NB4 (cell line): ENCODE measurements around the gene ZNF592.

Experiments
- DNase-seq: peaks from one replicate; pipeline ENCODE4 v3.0.0; 2010; ENCODE audit warnings: low read depth
- H3K4me3 ChIP-seq: one replicate; pipeline ENCODE4 v1.5.1; 2011; ENCODE audit warnings: mild to moderate bottlenecking, low read depth, low read length, moderate library complexity
- MYC ChIP-seq: IDR thresholded peaks from 2 replicates; pipeline ENCODE4 v1.6.1; 2011; ENCODE audit warnings: low read depth, low read length
- POLR2A ChIP-seq: IDR thresholded peaks from 2 replicates; pipeline ENCODE4 v1.6.1; 2011; ENCODE audit warnings: mild to moderate bottlenecking; ENCODE audit not compliant: insufficient read length; ENCODE audit errors: extremely low read depth
- TF ChIP-seq, protein P1 (sequence below): IDR thresholded peaks from one replicate; pipeline ENCODE4 v1.5.1; 2012; ENCODE audit warnings: low read depth, low read length
- TF ChIP-seq, protein P2 (sequence below): IDR thresholded peaks from 2 replicates; pipeline ENCODE4 v1.6.1; 2011; ENCODE audit warnings: low read depth, low read length

The ZNF592 gene

GRCh38 chr15:84827246-84827645 lies 78.9 kb downstream of the ZNF592 start:
- TF ChIP-seq, protein P1, sequence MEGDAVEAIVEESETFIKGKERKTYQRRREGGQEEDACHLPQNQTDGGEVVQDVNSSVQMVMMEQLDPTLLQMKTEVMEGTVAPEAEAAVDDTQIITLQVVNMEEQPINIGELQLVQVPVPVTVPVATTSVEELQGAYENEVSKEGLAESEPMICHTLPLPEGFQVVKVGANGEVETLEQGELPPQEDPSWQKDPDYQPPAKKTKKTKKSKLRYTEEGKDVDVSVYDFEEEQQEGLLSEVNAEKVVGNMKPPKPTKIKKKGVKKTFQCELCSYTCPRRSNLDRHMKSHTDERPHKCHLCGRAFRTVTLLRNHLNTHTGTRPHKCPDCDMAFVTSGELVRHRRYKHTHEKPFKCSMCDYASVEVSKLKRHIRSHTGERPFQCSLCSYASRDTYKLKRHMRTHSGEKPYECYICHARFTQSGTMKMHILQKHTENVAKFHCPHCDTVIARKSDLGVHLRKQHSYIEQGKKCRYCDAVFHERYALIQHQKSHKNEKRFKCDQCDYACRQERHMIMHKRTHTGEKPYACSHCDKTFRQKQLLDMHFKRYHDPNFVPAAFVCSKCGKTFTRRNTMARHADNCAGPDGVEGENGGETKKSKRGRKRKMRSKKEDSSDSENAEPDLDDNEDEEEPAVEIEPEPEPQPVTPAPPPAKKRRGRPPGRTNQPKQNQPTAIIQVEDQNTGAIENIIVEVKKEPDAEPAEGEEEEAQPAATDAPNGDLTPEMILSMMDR, result no peak
- TF ChIP-seq, protein P2, sequence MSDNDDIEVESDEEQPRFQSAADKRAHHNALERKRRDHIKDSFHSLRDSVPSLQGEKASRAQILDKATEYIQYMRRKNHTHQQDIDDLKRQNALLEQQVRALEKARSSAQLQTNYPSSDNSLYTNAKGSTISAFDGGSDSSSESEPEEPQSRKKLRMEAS, result no peak
- TF ChIP-seq POLR2A, result no peak
- no peak for TF ChIP-seq MYC

GRCh38 chr15:84828086-84828908 lies 79.9 kb downstream of the ZNF592 start:
- no peak overlapping the region for H3K4me3 ChIP-seq
- no peak for DNase-seq
- TF ChIP-seq, protein P1, result no peak
- TF ChIP-seq MYC, result no peak
- TF ChIP-seq, protein P2, result no peak
- TF ChIP-seq POLR2A, result no peak

More at GRCh38 chr15:84827246-84827645, 78.9 kb downstream of the ZNF592 start:
- no peak overlapping the region for H3K4me3 ChIP-seq
- no peak for DNase-seq

DNA sequence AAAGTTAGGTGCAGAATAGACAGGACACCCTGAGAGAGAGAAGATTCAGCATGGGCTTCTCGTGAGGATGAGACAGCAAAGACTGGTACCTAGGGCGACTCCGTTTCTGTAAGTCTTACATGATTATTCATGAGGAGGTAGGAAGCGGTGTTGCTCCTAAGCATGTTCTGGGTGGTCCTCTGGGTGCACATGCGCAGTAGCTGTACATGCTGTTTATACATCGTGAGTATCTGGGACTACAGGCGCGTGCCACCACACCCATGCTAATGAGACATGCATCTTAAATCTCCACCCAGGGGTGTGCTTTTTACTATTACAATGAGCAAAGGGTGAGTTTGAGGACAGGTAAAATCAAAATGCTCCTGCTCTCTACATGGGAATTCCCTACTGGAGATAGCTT lies 81.0 kb downstream of the ZNF592 start:
- no peak overlapping the region for H3K4me3 ChIP-seq
- DNase-seq, result no peak
- TF ChIP-seq, protein P1, result no peak
- TF ChIP-seq MYC (no peak), POLR2A (no peak)
- TF ChIP-seq, protein P2, result no peak

DNA sequence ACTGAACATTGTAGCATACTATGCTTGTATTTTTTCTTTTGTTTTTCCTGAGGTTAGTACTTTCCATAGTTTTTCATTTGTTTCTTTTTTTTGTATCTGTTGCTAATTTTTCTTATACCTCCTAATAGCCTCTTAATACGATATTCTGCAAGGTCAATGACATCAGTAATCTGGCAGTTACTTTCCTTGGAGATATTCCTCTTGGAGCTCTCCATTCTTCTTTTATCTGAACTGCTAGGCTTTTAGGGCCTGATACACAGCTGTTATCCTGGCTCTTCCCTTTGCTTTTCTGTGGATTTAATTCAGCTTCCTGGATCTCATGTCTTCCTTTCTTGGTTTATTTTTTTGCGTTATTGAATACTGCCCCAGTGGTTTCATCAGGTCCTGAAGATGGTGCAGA lies 81.6 kb downstream of the ZNF592 start:
- TF ChIP-seq, protein P2, result no peak
- TF ChIP-seq, protein P1, result no peak
- no peak for TF ChIP-seq POLR2A
- no peak for TF ChIP-seq MYC
- no peak overlapping the region for H3K4me3 ChIP-seq
- no peak for DNase-seq

DNA sequence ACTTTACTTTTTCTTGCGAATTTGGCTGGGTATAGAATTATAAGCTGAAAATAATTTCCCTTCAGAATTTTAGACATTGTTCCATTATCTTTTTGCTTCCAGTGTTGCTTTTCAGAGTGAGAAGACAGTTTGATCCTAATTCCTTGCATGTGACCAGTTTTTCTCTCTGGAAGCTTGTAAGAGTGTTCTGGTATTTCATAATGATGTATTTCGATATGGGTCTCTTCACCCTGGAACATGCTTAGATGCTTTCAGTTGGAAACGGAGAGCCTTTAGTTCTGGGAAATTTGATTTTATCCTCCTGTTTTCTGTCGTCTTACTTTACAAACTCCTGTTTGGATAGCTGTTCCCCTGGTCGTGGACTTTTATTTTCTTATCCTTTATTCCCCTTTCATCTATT lies 82.6 kb downstream of the ZNF592 start:
- TF ChIP-seq MYC (no peak), POLR2A (no peak)
- TF ChIP-seq, protein P1, result no peak
- DNase-seq, result no peak
- no peak overlapping the region for H3K4me3 ChIP-seq
